Mesothelial cell of epicardium (in vitro differentiated cells): ENCODE data around the gene UQCR11. TPM values are rescaled to one million over a fixed set of nuclear protein-coding genes. Genes with fewer than 3 reads are reported as not detected.
A peak's percentile ranks its signal among the peaks of the same experiment; 100 is the strongest.

Experiments used
- DNase-seq, 2 experiments: peaks; one replicate each; pipeline ENCODE4 v3.0.0; 2021; ENCODE audit warnings: low spot score in 2 of 2; ENCODE audit not compliant: unreplicated experiment in 2 of 2
- H3K27ac Mint-ChIP-seq: 2 replicates; pipeline ENCODE4 v1.8.0; 2021; ENCODE audit warnings: mixed read lengths
- H3K27me3 Mint-ChIP-seq: 2 replicates; pipeline ENCODE4 v1.8.0; 2021; ENCODE audit warnings: low read depth, mixed read lengths
- H3K36me3 Mint-ChIP-seq: 2 replicates; pipeline ENCODE4 v1.8.0; 2021; ENCODE audit warnings: mixed read lengths
- H3K4me1 Mint-ChIP-seq: 2 replicates; pipeline ENCODE4 v1.8.0; 2021; ENCODE audit warnings: mixed read lengths
- H3K4me3 Mint-ChIP-seq: 2 replicates; pipeline ENCODE4 v1.8.0; 2021; ENCODE audit warnings: mild to moderate bottlenecking, moderate library complexity, mixed read lengths
- H3K9me3 Mint-ChIP-seq: 2 replicates; pipeline ENCODE4 v1.8.0; 2021; ENCODE audit warnings: mixed read lengths
- total RNA-seq: library from RNA; stranded (reverse); gene quantifications from 3 replicates; pipeline ENCODE4 v1.2.1, GENCODE V29; 2021
- TF ChIP-seq, protein P1 (sequence below): fragments of 200-600 bp; sonication (generic); IDR thresholded peaks from one replicate; pipeline ENCODE4 v1.5.0; 2021; ENCODE audit warnings: antibody characterized with exemption; ENCODE audit not compliant: unreplicated experiment

The UQCR11 gene
- total RNA-seq, 1 donor from 2014 or later: 143 TPM

DNA sequence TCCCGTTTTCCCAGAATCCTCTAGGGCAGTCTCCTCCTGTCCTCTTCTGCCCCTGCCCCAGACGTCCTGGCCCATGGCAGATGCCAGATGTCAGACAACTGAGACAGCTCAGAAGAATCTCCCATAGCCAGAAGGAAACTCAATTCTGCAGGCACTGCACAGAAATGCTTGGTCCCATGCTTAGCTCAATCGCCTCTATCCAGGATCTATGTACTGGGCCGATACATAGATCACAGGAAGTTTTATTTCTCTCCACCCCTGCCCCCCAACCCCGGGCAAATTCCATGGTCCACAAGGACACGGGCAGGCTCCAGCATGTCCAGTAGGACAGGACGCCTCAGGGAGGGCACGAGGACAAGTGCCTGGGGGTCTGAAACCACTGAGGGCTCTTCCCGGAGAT, 17.4 kb downstream of the UQCR11 start:
- Mint-ChIP-seq H3K9me3 (no peaks in the 10 kb centered on the region), H3K27me3 (no peaks in the 10 kb centered on the region), H3K4me1 (peaks cover 25% of the 10 kb centered on the region), H3K36me3 (peaks cover 25% of the 10 kb centered on the region), H3K27ac (peak overlapping the region; percentile 85), H3K4me3 (no peak overlapping the region)
- TF ChIP-seq, protein P1, sequence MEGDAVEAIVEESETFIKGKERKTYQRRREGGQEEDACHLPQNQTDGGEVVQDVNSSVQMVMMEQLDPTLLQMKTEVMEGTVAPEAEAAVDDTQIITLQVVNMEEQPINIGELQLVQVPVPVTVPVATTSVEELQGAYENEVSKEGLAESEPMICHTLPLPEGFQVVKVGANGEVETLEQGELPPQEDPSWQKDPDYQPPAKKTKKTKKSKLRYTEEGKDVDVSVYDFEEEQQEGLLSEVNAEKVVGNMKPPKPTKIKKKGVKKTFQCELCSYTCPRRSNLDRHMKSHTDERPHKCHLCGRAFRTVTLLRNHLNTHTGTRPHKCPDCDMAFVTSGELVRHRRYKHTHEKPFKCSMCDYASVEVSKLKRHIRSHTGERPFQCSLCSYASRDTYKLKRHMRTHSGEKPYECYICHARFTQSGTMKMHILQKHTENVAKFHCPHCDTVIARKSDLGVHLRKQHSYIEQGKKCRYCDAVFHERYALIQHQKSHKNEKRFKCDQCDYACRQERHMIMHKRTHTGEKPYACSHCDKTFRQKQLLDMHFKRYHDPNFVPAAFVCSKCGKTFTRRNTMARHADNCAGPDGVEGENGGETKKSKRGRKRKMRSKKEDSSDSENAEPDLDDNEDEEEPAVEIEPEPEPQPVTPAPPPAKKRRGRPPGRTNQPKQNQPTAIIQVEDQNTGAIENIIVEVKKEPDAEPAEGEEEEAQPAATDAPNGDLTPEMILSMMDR: no peak
- DNase-seq: no peak

DNA sequence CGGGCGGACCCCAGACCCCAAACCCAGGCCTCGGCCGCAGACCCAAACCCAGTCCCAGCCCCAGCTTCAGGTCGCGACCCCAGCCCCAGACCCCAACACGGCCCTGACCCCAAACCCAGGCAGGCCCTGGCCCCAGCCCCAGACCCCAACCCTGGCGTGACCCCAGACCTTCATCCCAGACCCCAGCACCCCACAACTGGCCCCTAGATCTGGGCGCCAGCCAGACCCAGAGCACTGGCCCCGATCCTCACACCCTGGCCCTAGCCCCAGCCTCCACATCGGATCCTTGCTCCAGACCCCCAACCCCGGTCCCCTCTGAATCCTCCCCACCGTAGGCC, 20.1 kb downstream of the UQCR11 start:
- TF ChIP-seq, protein P1: no peak
- H3K4me1 Mint-ChIP-seq: peaks cover 14% of the 10 kb centered on the region
- H3K27ac Mint-ChIP-seq: no peak overlapping the region
- no peak for DNase-seq
- no peaks in the 10 kb centered on the region for H3K9me3 Mint-ChIP-seq
- peaks cover 36% of the 10 kb centered on the region for H3K36me3 Mint-ChIP-seq
- no peaks in the 10 kb centered on the region for H3K27me3 Mint-ChIP-seq
- no peak overlapping the region for H3K4me3 Mint-ChIP-seq

DNA sequence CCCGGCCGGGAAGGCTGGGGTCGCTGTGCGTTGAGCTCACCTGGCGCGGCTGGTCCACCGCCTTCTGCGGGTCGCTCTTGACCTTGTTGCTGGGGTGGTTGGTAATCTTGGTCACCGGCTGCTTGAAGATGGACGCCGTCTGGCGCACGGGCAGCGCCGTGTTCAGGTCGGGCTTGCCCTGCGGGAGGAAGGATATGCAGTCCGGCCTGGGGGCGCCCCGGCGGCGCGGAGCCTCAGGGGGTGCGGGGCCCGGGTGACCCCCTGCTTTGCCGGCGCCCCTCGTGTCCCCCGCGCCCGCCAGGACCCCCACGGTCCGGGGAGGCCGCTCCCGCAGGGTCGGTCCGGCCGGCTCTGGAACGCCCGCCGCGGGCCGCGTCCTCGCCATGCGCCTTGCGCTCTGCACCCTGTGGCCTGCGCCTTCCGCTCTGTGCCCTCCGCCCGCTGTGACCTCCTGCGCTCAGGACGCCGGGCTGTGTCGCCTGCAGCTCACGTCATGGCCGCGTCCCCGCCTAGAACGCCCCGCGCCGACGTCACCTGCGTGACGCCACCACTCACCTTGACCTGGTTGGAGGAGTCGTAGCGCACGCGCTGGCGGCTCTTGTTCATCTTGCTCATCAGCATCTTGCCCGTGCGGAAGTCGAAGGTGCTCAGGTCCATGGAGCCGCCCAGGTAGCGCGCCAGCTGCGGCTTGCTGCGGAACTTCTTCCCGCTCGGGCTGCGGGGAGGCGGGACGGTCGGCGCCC, 20.6 kb downstream of the UQCR11 start:
- Mint-ChIP-seq H3K36me3 (peaks cover 39% of the 10 kb centered on the region), H3K27me3 (no peaks in the 10 kb centered on the region), H3K9me3 (no peaks in the 10 kb centered on the region), H3K27ac (no peak overlapping the region), H3K4me3 (no peak overlapping the region), H3K4me1 (peaks cover 11% of the 10 kb centered on the region)
- DNase-seq: no peak
- TF ChIP-seq, protein P1: no peak

DNA sequence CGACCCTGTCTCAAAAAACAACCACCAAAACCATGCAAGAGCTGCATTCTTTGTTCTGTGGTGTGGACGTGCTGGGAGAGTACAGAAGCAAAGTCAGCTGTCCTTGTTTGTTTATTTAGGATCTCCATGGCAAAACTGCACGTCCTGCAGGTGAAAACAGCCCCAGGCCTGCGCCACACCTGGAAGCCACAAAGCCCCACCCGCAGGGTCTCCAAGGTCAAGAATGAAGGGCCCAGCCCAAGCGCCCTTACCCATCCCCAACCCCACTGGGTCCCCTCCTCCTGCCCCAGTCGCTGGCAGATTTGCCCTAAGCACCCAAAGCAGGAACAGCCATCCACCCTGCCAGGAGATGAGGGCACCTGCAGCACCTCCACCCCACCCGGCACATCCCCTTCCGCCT, 23.1 kb downstream of the UQCR11 start:
- DNase-seq: no peak
- Mint-ChIP-seq H3K4me1 (no peaks in the 10 kb centered on the region), H3K27ac (no peak overlapping the region), H3K9me3 (no peaks in the 10 kb centered on the region), H3K36me3 (peaks cover 37% of the 10 kb centered on the region), H3K27me3 (no peaks in the 10 kb centered on the region), H3K4me3 (no peak overlapping the region)
- TF ChIP-seq, protein P1: no peak

DNA sequence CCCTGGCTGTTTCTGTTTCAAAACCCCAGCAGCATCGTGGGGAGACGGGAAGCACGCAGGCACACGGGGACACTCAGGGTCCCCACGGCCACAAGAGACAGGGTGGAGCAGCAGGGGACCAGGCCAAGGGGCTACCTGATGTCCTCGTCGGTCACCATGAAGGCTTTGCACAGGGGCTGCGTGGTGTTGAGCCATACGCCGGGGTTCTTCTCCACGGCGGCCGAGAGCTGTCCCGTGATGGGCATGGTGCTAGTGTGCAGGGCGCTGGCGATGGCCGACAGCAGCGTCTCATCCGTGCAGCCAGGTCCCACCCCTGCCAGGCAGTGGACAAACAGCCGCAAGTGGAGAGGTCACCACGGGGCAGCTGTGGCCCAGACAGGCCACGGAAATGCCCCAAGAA, 24.3 kb downstream of the UQCR11 start:
- Mint-ChIP-seq H3K9me3 (no peaks in the 10 kb centered on the region), H3K27ac (no peak overlapping the region), H3K4me1 (no peaks in the 10 kb centered on the region), H3K4me3 (no peak overlapping the region), H3K36me3 (peaks cover 34% of the 10 kb centered on the region), H3K27me3 (no peaks in the 10 kb centered on the region)
- DNase-seq: no peak
- TF ChIP-seq, protein P1: no peak

DNA sequence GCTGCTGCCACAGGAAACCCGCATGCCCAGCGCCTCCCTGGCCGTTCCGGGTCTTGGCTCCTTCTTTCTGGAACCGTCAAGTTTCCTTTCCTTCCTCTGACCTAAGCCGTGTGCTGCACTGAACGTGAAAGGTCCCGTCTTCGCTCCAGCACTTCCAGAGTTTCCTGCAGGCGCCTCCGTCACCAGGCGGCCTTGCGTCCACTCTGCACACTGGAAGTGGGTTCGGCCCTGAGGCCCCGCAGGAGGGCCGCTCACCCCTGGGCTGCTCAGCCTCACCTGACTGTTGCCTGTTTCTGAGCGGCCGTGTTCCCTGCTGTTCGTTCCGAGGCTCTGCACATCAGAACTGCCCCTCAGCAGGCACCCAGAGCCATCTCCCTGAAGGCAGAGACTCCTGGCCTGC, 24.9 kb downstream of the UQCR11 start:
- no peaks in the 10 kb centered on the region for H3K27me3 Mint-ChIP-seq
- DNase-seq: no peak
- TF ChIP-seq, protein P1: no peak
- peaks cover 28% of the 10 kb centered on the region for H3K36me3 Mint-ChIP-seq
- no peak overlapping the region for H3K27ac Mint-ChIP-seq
- no peaks in the 10 kb centered on the region for H3K4me1 Mint-ChIP-seq
- no peak overlapping the region for H3K4me3 Mint-ChIP-seq
- no peaks in the 10 kb centered on the region for H3K9me3 Mint-ChIP-seq
